DND-41 (cell line): ENCODE data around the gene SLC39A3.

Experiments
- ATAC-seq: fragments of 200-7000 bp; cut with Tn5 transposase; 3 replicates; pipeline ENCODE4 v1.9.1; 2021; ENCODE audit warnings: low read depth; ENCODE audit not compliant: insufficient read depth
- DNase-seq: peaks from one replicate; pipeline ENCODE4 v3.0.0-alpha.2; 2020
- H2AFZ ChIP-seq: 2 replicates; pipeline ENCODE4 v1.6.0; 2012; ENCODE audit warnings: low read depth, low read length
- H3K27ac ChIP-seq: 2 replicates; pipeline ENCODE4 v1.5.1; 2012; ENCODE audit warnings: low read length, inconsistent platforms
- H3K27me3 ChIP-seq: fragments of 200-600 bp; sonication (generic); 2 replicates; pipeline ENCODE4 v1.6.0; 2012; ENCODE audit warnings: low read length, mild to moderate bottlenecking, inconsistent platforms; ENCODE audit not compliant: insufficient read depth, poor library complexity
- H3K36me3 ChIP-seq: 2 replicates; pipeline ENCODE4 v1.5.1; 2012; ENCODE audit warnings: low read length, inconsistent platforms; ENCODE audit not compliant: insufficient read depth
- H3K4me1 ChIP-seq: 2 replicates; pipeline ENCODE4 v1.5.1; 2012; ENCODE audit warnings: mild to moderate bottlenecking, low read length; ENCODE audit not compliant: insufficient read depth
- H3K4me2 ChIP-seq: 2 replicates; pipeline ENCODE4 v1.6.0; 2012; ENCODE audit warnings: mild to moderate bottlenecking, moderate library complexity, low read length, inconsistent platforms; ENCODE audit not compliant: insufficient read depth
- H3K4me3 ChIP-seq, 2 experiments: fragments of 200-600 bp in 1 of 2; shearing (Covaris generic) in 1 of 2; 2 replicates each; pipeline ENCODE4 v1.5.1; 2012 to 2016; ENCODE audit warnings: inconsistent platforms in 2 of 2, low read length in 2 of 2, mild to moderate bottlenecking in 2 of 2, low read depth in 1 of 2, moderate library complexity in 1 of 2
- H3K79me2 ChIP-seq: 2 replicates; pipeline ENCODE4 v1.6.0; 2012; ENCODE audit warnings: low read length, inconsistent platforms; ENCODE audit not compliant: insufficient read depth
- H3K9ac ChIP-seq: 2 replicates; pipeline ENCODE4 v1.6.0; 2012; ENCODE audit warnings: low read depth, mild to moderate bottlenecking, inconsistent platforms, low read length, moderate library complexity
- H3K9me3 ChIP-seq: 2 replicates; pipeline ENCODE4 v1.5.1; 2012; ENCODE audit warnings: low read length, moderate library complexity, mild to moderate bottlenecking, inconsistent platforms; ENCODE audit not compliant: insufficient read depth, severe bottlenecking
- H4K20me1 ChIP-seq: 2 replicates; pipeline ENCODE4 v1.6.0; 2012; ENCODE audit warnings: low read length; ENCODE audit not compliant: insufficient read depth
- EZH2 ChIP-seq: IDR thresholded peaks from 3 replicates; pipeline ENCODE4 v1.6.1; 2012; ENCODE audit warnings: borderline replicate concordance, low read depth, mild to moderate bottlenecking, moderate library complexity, low read length, inconsistent platforms; ENCODE audit not compliant: severe bottlenecking
- TF ChIP-seq, protein P1 (sequence below): IDR thresholded peaks from 2 replicates; pipeline ENCODE4 v1.5.1; 2012; ENCODE audit warnings: borderline replicate concordance, low read length, moderate library complexity, mild to moderate bottlenecking; ENCODE audit not compliant: poor library complexity, severe bottlenecking; ENCODE audit errors: extremely low read depth

The SLC39A3 gene

DNA sequence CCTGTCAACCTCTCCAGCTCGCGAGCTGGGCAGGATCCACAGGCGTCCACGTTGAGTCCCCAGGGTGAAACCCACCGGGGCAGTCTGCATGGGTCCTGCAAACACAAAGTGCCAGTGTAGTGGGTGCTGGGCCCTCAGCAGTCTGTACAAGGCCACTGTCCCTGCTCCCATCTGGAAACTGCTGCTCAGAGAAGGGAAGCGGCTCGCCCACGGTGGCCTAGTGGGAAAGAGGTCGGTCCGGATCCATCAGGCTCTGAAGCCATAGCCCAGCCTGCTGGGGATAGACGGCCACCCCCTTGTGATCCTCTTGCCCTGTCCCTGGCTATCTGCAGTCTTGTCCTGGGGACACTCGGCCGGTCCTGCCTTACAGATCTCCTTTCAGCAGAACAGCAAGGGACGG lies 16.1 kb downstream of the SLC39A3 start:
- Histone ChIP-seq H3K9ac (no peak overlapping the region), H3K36me3 (no peaks in the 10 kb centered on the region), H3K27me3 (no peaks in the 10 kb centered on the region), H3K4me2 (no peak overlapping the region), H3K4me1 (no peaks in the 10 kb centered on the region), H4K20me1 (peaks cover 3% of the 10 kb centered on the region; the same call in 1 of the 2 replicates), H3K79me2 (no peaks in the 10 kb centered on the region), H3K27ac (no peak overlapping the region), H3K4me3 (no peak overlapping the region), H3K9me3 (no peaks in the 10 kb centered on the region), H2AFZ (no peak overlapping the region)
- ATAC-seq (no peak), DNase-seq (no peak)
- TF ChIP-seq EZH2: no peak
- TF ChIP-seq, protein P1, sequence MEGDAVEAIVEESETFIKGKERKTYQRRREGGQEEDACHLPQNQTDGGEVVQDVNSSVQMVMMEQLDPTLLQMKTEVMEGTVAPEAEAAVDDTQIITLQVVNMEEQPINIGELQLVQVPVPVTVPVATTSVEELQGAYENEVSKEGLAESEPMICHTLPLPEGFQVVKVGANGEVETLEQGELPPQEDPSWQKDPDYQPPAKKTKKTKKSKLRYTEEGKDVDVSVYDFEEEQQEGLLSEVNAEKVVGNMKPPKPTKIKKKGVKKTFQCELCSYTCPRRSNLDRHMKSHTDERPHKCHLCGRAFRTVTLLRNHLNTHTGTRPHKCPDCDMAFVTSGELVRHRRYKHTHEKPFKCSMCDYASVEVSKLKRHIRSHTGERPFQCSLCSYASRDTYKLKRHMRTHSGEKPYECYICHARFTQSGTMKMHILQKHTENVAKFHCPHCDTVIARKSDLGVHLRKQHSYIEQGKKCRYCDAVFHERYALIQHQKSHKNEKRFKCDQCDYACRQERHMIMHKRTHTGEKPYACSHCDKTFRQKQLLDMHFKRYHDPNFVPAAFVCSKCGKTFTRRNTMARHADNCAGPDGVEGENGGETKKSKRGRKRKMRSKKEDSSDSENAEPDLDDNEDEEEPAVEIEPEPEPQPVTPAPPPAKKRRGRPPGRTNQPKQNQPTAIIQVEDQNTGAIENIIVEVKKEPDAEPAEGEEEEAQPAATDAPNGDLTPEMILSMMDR: no peak

DNA sequence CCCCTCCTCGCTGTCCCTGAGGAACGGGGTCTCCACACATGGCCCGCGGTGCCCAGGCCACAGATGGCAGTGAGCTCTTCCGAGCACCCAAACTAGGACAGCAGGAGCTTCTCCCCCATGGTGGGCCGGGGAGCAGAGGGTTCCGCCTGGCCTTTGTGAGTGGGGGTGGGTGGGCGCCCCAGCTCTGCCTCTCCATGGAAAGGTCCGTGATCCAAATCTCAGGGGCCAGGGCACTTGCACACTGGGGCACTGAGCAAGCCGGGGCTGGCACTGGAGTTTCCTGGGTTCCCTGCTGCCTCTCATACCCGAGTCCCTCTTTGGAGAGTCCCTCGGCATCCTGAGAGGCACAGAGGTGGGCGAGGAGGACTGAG lies 16.5 kb downstream of the SLC39A3 start:
- no peak overlapping the region for H2AFZ ChIP-seq
- ATAC-seq (no peak), DNase-seq (no peak)
- TF ChIP-seq EZH2: no peak
- TF ChIP-seq, protein P1: no peak
- no peak overlapping the region for H3K4me3 ChIP-seq
- no peak overlapping the region for H3K4me2 ChIP-seq
- no peaks in the 10 kb centered on the region for H3K79me2 ChIP-seq
- H3K9ac ChIP-seq: no peak overlapping the region
- no peaks in the 10 kb centered on the region for H3K9me3 ChIP-seq
- no peaks in the 10 kb centered on the region for H3K4me1 ChIP-seq
- no peaks in the 10 kb centered on the region for H3K36me3 ChIP-seq
- H4K20me1 ChIP-seq: peaks cover 3% of the 10 kb centered on the region; the same call in 1 of the 2 replicates
- no peak overlapping the region for H3K27ac ChIP-seq
- no peaks in the 10 kb centered on the region for H3K27me3 ChIP-seq

DNA sequence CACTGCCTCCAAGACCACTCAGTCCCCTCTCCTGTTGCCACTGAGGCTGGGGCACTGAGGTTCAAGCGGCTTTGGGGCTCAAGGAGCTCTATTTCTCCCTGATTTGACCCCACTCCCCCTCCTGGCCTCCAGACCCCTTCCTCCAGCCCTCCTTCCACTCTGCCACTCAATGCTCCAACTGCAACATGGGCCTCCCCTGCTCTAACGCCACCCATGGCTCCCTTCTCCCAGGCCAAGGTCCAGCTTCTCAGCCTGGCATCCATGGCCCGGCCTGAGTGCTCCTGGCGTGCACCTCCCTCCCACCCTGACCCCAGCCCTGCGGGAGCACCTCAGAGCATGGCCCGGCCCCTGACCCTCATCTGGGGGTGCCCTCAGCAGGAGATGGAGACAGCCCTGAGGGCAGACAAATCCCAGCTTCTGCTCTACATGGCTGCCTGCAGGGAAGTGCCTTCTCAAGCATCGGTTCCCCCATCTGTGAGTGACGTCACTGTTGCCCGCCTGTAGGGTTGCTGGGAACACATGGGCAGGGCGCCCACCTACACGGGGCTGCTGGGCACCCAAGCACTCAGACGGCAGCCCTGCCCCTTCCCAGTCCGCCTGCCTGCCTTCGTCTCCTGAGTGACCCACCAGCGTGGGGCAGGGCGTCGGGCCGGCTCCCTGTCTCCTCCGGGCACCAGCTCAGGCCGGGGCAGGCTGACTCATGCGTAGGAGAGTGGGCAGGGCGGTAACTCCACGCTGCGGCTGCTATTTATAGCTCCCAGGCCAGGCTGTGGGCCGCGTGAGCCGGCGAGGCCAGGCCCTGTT lies 17.1 kb downstream of the SLC39A3 start:
- Histone ChIP-seq H3K27ac (no peak overlapping the region), H3K27me3 (no peaks in the 10 kb centered on the region), H3K9ac (no peak overlapping the region), H3K9me3 (no peaks in the 10 kb centered on the region), H3K36me3 (no peaks in the 10 kb centered on the region), H3K4me1 (no peaks in the 10 kb centered on the region), H3K4me3 (no peak overlapping the region), H2AFZ (no peak overlapping the region), H3K79me2 (no peaks in the 10 kb centered on the region), H4K20me1 (peaks cover 3% of the 10 kb centered on the region; the same call in 1 of the 2 replicates), H3K4me2 (no peak overlapping the region)
- TF ChIP-seq, protein P1: no peak
- TF ChIP-seq EZH2: no peak
- ATAC-seq: no peak
- DNase-seq: no peak
